Measurements from ENCODE around the gene GTF2I.
"Not testable (repeated sequence)": the region's sequence is repeated elsewhere in the genome, so short reads cannot be mapped to it uniquely, and the experiment has no call there.

Gene GTF2I

DNA sequence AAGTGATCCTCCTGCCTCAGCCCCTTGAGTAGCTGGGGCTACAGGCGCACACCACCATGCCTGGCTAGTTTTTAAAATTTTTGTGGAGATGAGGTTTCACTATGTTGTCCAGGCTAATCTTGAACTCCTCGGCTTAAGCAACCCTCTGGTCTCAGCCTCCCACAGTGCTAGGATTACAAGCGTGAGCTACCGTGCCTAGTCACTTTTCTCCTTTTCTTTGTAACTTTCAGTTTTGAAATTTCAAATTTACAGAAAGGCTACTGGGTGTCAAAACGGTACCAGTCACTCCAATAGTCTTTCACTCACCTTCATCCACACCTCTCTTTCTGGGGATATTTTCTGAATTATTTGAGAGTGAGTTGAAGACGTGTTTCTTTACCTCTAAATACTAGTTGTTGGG is 117.6 kb downstream of the GTF2I start:
- DNase-seq (ENCODE audit: low spot score), result not testable (repeated sequence)

DNA sequence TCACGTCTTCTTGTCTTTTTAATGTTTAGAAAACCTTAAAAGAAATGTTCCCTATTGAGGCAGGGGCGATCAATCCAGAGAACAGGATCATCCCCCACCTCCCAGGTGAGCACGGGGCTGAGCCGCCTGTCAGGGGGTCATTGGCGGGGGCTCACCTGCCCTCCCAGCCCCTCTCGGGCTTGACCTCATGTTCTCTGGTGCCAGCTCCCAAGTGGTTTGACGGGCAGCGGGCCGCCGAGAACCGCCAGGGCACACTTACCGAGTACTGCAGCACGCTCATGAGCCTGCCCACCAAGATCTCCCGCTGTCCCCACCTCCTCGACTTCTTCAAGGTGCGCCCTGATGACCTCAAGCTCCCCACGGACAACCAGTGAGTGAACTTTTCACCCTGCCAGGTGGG is 121.5 kb downstream of the GTF2I start:
- not testable (repeated sequence) for DNase-seq (ENCODE audit: low spot score)

DNA sequence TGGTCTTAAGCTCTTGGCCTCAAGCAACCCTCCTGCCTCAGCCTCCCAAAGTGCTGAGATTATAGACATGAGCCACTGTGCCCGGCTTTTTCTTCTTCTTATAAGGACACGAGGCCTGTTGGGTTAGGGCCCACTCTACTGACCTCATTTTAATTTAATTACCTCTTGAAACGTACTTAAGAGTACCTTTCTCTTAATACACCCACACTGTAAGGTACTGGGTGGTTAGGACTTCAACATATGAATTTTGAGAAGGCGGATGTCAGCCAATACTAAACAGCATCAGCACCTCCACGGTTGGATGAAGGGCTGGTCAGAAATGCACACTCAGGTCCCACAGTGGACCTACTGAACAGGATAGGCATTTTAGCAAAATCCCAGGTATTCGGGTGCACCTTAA is 124.2 kb downstream of the GTF2I start:
- DNase-seq (ENCODE audit: low spot score), result not testable (repeated sequence)

DNA sequence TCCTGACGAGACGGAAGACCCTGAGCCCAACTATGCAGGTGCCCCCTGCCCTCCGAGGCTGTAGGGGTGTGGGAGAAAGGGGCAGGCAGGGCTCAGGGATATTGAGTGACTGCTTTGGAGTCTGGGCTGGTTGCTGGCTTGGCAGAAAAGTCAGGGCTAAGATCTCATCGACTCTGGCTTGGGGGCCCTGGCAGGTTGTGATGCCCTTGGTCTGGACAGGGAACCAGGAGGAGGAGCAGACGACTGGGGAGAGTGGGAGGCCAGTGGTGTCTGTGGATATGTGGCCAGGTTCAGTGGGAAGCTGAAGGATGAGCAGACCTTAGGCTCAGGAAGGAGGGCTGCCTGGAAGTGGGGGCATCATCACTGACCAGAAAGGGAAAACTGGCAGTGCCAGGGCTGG is 126.1 kb downstream of the GTF2I start:
- not testable (repeated sequence) for DNase-seq (ENCODE audit: low spot score)

DNA sequence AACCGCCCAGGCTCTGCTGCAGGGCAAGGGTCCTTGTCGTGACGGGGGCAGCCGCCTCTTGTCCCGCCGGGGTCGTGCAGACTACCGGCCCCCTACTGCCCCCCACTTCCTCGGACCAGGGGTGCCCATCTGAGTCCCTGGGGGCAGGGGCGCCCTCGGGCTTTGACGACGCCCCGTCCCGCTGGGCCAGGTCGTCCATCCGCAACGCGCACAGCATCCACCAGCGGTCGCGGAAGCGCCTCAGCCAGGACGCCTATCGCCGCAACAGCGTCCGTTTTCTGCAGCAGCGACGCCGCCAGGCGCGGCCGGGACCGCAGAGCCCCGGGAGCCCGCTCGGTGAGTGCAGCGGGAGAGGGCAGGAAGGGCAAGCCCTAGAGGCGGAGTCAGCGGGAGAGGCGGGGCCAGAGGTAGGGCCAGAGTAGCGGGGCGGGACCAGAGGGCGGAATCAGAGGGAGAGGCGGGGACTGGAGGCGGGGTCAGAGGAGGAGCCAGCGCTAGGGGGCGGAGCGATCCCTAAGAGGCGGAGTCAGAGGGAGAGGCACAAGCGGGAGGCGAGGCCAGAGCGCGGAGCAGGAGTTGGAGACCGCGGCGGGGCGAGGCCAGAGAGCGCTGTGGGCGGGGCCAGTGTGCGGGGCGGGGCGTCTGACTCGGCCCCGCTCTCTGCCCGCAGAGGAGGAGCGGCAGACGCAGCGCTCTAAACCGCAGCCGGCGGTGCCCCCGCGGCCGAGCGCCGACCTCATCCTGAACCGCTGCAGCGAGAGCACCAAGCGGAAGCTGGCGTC is 131.0 kb downstream of the GTF2I start:
- DNase-seq (ENCODE audit: low spot score), result peak; percentile 95

DNA sequence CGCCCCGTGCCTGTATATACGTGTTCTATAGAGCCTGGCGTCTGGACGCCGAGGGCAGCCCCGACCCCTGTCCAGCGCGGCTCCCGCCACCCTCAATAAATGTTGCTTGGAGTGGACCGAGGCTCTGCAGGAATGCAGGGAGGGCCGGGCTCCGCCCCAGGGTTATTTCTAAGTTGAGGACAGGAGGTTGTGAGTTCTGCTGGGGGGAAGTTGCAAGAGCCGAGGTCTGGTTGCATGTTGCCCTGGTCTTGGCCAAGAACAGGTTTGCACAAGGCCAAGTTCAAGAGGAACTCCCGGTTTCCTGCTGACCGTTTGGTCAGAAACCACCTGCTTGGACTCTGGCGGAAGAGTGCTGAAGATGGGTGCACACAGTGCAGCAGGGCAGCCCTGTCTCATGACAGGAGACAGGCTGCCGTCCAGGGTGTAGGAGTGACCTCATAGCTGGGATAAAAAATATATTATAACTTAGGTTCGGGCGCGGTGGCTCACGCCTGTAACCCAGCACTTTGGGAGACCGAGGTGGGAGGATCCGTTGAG is 131.8 kb downstream of the GTF2I start:
- not testable (repeated sequence) for DNase-seq (ENCODE audit: low spot score)

DNA sequence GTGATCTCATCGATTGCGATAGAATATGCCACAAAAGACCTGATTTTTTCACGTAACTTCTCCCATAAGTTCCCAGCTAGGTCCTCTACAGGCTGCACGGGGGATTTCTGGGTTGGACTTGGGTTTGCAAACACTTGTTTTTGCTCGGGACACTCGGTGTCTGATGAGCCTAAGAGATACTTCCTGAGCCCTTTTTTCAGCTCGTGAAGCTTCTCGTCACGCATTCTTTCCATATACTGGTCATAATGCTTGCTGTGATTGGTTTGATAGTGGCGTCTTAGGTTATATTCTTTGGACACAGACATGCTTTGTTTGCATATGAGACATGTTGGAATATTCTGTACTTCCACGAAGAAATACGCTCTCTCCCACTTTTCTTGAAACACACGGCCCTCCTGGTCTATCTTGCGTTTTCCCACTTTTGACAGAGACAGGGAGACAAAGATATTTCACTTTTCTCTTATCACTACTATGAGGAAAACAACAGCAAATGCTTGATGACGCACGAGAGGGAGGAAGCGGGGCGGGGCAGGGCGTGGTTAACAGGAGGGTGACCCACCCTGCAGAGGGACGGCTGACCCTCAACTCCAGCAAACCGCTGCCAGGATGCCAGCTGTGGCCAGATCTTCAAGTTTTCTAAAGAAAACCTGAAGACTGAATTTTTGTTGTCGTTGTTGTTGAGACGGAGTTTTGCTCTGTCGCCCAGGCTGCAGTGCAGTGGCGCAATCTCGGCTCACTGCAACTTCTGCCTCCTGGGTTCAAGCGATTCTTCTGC is 140.5 kb downstream of the GTF2I start:
- DNase-seq (ENCODE audit: low spot score), result not testable (repeated sequence)

DNA sequence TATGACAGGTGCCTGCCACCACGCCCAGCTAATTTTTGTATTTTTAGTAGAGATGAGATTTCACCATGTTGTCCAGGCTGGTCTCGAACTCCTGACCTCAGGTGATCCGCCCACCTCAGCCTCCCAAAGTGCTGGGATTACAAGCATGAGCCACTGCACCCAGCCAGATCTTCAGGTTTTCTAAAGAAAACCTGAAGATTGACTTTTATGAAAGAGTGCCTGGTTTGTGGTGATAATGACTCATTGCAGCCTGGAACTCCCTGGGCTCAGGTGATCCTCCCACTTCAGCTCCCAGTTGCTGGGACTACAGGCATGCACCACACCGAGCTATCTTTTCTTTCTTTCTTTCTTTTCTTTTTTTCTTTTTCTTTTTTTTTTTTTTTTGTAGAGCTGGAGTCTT is 141.1 kb downstream of the GTF2I start:
- not testable (repeated sequence) for DNase-seq (ENCODE audit: low spot score)

All from pons (tissue), 1 donor.